ENCODE data around the gene RASAL2.

Gene RASAL2

DNA sequence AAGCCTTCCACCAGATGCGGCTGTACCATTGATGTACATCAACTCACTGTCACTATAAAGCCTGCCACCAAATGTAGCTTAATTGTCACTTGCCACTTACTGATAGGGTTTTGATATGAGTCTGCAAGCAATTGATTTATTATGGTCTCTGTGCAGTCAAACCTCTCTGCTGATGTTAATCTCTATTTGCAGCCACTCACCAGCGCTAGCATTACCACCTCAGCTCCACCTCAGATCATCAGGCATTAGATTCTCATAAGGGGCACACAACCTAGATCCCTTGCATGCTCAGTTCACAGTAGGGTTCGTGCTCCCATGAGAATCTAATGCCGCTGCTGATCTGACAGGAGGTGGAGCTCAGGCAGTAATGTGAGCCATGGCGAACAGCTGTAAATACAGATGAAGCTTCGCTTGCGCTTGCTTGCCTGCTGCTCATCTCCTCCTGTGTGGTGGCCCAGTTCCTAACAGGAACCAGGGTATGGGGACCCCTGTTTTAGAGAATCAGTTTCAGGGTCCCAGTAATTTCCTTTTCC lies 26.7 kb downstream of the RASAL2 start:
- peak; percentile 19 for DNase-seq

DNA sequence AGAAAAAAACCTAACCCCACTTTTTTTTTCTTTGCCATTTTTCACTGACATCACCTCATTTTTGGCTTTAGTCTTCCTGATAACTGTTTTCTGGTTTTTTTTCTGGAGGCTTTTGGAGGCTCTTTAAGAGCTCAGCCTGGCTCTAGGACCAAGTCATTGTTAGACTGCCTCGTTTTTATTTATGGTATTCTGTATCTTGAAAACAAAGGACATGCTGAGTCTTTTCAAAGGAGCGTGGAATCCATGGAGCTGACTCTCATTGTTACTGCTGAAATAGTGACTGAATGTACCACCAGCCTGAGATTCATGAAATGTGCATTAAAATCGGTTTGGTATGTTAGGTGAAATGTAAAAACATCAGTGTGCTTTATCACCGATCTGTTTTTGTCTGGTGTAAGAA lies 28.0 kb downstream of the RASAL2 start:
- DNase-seq = no peak

- no peak for DNase-seq
Observed at GRCh38 chr1:178122283-178122682, 28.4 kb downstream of the RASAL2 start.

DNA sequence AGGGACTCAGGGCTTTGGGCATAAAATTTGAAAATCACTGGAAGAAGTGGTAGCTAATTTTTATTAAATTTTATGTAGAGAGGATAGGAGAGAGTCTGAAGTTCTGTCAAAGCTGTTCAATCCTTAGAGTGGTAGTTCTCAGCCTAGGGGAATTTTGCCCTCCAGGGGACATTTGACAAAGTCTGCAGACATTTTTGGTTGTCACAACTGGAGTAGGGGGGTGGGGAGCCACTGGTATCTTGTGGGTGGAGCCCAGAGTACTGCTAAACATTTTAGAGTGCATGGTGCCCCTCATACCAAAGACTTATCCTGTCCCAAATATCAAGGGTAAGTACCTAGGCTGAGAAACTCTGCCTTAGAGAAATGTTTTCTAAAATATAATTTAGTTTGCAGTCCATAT lies 30.2 kb downstream of the RASAL2 start:
- no peak for DNase-seq

DNA sequence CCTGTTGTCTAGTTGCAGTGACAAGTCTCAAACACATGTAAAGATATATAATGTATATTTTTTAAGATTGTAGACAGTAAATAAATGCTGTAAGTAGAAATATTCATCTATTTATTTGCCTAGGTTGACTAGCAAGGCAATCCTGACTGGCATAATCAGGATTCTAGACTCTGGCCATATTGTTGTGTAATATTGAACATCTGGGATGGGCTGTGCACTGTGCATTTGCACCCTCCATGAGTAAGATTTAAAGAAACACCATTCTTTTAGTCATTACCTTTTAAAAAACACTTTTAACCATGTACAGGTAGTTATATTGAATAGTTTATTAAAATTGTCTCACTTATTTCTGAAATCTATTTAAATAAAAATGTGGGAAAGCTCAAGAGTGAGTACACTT lies 32.4 kb downstream of the RASAL2 start:
- no peak for DNase-seq

DNA sequence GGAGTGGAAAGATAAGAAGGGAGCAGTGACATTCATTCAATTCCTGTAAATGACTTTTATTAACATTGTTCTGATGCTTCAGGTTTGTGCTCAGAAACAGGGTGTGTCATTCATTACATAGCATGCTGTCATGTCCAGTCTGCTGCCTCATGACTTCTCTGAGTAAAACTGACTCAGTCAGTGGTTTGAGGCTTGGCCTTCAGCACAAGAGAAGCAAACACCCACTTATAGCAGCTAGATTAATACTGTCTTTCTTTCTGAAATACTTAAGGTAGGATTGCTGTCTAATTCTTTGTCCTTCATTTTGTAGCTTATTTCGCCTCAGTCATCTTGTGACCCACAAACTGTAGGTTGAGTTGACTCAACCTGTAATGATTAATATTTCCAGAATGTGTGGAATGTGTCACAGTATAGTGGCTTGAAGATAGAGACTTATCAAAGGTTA lies 32.9 kb downstream of the RASAL2 start:
- no peak for DNase-seq

DNA sequence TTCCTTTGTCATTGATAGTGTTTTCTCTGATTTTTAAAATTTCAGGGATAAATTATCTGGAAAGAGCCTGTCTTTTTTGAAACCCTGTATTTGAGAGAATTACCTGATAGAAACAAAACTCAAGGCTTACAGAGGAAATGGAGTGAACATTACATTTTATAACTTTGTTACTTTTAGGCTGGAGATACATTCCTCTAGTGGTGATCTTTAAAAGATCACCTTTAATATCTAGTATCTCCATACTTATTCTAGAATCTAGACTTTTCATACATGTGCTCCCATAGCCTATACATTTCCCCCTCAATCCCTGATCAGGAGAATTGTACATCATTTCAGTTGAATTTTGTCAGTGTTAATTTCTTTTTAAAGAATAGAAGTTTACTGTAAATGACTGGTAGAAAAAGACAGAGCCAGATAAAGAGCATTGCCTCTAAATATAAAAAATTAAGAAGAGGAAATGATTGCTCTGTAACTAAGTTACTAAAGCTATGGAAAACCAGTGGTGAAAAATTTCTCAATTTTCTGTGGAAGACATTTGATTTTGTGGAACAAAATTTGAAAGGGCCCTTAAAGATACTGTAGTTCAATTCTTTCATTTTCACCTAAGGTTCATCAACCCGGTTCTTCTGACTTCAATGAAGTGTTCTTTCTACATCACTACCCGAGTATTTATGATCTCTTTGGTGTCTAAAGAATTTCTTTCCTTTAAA lies 33.7 kb downstream of the RASAL2 start:
- DNase-seq = no peak

- no peak for DNase-seq
Observed at GRCh38 chr1:178133239-178133989, 39.5 kb downstream of the RASAL2 start.

DNA sequence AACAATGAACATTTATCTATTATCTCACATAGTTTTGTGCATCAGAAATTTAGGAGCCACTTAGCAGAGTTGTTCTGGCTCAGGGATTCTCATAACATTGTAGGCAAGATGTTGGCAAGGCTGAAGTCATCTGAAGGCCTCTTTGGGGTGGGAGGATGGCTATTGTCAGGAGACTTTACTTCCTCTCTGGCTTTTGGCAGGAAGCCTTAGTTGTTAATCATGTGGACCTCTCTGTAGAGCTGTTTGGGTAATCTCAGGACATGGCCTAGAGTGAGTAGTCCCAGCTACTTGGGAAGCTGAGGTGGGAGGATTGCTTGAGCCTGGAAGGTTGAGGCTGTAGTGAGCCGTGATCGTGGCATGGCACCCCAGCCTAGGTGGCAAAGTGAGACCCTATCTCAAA lies 40.2 kb downstream of the RASAL2 start:
- DNase-seq = no peak

DNA sequence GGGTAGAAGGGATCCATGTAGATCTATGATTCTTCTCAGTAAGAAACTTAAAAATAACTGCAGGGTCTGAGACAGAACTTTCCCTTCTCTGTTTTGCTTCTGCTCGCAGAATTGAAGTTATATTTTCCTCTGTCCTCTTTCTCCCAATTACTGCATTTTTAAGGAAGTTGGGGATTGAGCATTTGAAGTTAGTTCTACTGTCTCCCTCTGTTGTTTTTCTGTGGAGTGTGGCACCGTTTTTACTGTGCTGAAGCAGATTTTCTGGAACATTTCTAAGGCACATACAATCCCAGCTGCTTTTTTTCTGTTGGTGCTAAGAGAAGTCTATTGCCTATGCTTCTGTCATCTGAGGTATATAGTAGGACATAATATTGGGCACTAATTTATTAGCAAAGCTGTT lies 43.3 kb downstream of the RASAL2 start:
- no peak for DNase-seq

GRCh38 chr1:178142806-178143205 lies 48.9 kb downstream of the RASAL2 start:
- DNase-seq = no peak

GRCh38 chr1:178143730-178144690 lies 50.1 kb downstream of the RASAL2 start:
- no peak for DNase-seq

DNA sequence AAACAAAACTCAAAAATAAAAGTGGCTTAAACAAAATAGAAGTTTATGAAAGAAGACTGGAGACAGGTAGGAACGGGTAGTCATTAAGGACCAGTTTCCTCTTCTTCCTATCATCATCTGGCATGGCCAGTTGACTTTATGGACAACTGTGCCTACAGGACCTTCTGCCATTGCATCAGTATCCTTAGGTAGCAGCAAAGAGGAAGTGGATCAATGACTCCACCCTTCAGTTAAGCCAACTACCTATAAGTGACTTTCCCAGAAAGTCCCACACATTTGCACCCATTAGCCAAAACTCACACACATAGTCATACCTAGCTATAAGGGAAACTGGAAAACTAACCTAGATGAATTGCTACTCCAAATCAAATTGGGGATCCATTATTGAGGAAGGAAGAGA lies 51.7 kb downstream of the RASAL2 start:
- no peak for DNase-seq

DNA sequence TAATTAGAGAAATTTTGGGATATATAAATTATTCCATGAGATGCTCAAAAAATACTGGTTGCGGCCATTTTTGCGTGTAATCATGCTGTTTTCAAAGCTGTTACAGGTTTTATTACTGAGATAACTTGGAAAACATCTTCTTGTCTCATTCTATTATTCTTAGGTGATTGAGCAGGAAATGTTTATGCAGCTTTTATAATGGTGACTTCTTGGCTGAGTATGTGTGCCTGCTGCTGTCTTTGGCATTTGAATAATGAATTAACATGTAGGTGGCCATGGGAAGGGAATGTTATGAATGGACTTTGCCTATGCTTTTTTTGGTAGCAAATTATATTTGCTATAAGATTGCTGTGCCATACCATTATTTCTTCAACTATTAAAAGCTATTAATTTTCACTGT lies 52.5 kb downstream of the RASAL2 start:
- DNase-seq = no peak

DNA sequence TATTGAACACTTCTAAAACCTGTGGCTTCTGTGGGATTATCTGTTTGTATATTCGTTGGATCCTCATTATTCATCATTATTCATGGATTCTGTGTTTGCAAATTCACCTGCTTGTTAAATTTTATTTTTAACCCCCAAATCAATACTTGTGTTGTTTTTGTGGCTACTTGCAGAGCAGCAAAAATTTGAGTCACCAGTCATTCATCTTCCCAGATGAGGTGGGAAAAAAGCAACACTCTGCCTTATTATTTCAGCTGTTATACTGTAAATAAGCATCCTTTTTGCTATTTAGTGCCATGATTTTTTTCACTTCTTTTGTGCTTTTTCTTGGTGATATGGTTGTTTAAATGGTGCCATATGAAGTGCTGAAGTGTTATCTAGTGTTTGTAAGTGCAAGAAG lies 56.7 kb downstream of the RASAL2 start:
- no peak for DNase-seq

- no peak for DNase-seq
Observed at GRCh38 chr1:178151831-178152230, 57.9 kb downstream of the RASAL2 start.

DNA sequence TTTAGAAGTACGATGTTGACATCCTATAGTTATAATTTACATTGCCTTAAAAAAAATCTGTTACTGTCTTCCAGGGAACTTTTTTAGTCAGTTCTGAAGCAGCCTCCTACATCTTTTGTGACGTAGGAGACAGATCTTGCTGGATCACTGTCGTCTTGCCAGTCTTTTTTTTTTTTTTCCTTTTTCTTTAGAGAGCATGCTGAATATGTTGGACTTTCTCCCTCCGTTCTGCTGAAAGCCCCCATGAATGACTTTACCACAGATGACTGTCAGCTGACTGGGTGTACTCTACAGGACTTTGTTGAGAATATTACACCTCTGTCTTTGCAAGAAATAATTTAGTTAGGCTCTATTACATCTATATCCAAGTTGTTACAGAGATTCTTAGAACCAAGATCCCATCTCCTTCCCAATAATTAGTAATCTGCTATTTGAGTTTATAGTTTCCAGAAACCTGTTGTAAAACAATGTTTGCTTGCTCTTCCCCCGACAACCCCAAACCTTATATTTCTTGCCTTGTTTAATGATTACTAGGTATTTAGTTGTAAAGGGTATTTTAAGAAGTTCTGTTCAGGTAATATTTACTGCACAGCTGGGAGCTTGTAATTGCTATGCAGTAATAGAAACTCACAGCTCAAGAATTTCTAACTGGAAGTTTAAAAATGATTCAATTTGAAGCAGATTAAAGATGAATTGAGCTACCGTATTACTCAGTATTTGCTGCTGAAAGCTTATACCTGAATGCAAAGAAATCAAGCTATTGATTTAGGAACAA lies 61.8 kb downstream of the RASAL2 start:
- DNase-seq = no peak

DNA sequence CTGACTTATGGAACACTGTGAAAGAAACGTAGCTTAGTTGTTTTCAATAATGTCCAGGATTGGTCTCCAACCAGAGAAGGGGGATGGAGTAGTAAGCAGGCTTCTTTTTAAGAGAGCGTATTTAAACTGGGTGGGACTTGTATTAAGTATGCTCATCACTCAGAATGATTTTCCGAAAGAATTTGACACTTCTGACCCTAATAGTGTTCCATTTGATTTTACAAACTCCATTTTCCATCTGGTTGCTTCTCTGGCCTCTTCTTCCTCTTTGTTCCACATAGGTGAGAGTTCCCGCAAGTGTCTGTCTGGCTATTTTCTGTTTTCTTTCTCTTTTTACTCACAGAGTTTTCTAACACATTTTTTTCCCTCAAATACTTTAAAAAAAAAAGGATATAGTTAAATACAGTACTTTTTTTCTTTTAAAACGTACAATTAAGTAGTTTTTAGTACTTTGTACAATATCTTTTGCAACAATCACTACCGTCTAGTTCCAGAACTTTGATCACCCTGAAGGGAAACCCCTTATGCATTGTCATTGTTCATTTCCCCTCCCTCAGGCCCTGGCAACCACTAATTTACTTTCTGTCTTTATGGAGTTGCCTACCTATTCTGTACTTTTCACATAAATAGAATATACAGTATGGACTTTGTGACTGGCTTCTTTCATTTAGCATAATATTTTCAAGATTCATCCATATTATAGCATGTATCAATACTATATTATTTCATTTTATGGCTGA lies 67.0 kb downstream of the RASAL2 start:
- DNase-seq = no peak

GRCh38 chr1:178161516-178161915 lies 67.6 kb downstream of the RASAL2 start:
- no peak for DNase-seq

GRCh38 chr1:178165196-178165595 lies 71.3 kb downstream of the RASAL2 start:
- DNase-seq = no peak

- DNase-seq = no peak
Observed at GRCh38 chr1:178166429-178167024, 72.6 kb downstream of the RASAL2 start.
